SK-N-SH treated with all-trans-retinoic acid at 6 μM for 48 hours (cell line): Measurements from ENCODE around the gene RASAL2.

Experiments used
- ARNTL ChIP-seq: fragments of 450-650 bp; formaldehyde crosslinking; IDR thresholded peaks from 2 replicates; pipeline ENCODE4 v1.5.0; 2020; ENCODE audit warnings: low read depth, mild to moderate bottlenecking, moderate library complexity, borderline replicate concordance
- BACH2 ChIP-seq: fragments of 250-450 bp; sonication (Bioruptor Pico); IDR thresholded peaks from 2 replicates; pipeline ENCODE4 v1.9.0; 2021; ENCODE audit warnings: mild to moderate bottlenecking, borderline replicate concordance
- OSR1 ChIP-seq: fragments of 250-450 bp; sonication (Bioruptor Pico); IDR thresholded peaks from 2 replicates; pipeline ENCODE4 v1.8.0; 2022; ENCODE audit warnings: moderate library complexity, mild to moderate bottlenecking, inconsistent platforms
- PATZ1 ChIP-seq: fragments of 250-450 bp; sonication (Bioruptor Pico); IDR thresholded peaks from 2 replicates; pipeline ENCODE4 v1.8.0; 2020; ENCODE audit warnings: mild to moderate bottlenecking, moderate library complexity, borderline replicate concordance
- POU6F1 ChIP-seq: fragments of 250-450 bp; sonication (Bioruptor Pico); IDR thresholded peaks from 2 replicates; pipeline ENCODE4 v1.8.0; 2021; ENCODE audit warnings: low read depth, mild to moderate bottlenecking, moderate library complexity, borderline replicate concordance
- PPARA ChIP-seq: fragments of 250-450 bp; sonication (Bioruptor Pico); IDR thresholded peaks from 2 replicates; pipeline ENCODE4 v1.5.0; 2020; ENCODE audit warnings: mild to moderate bottlenecking, borderline replicate concordance
- RARB ChIP-seq: fragments of 250-450 bp; sonication (Bioruptor Pico); IDR thresholded peaks from 2 replicates; pipeline ENCODE4 v1.8.0; 2021; ENCODE audit warnings: mild to moderate bottlenecking, moderate library complexity
- TSHZ2 ChIP-seq: fragments of 250-450 bp; sonication (Bioruptor Pico); IDR thresholded peaks from 2 replicates; pipeline ENCODE4 v1.5.0; 2020; ENCODE audit warnings: mild to moderate bottlenecking, moderate library complexity
- ZC3H10 ChIP-seq: fragments of 250-450 bp; sonication (Bioruptor Pico); IDR thresholded peaks from 2 replicates; pipeline ENCODE4 v1.5.1; 2021; ENCODE audit warnings: mild to moderate bottlenecking, moderate library complexity
- ZFP3 ChIP-seq: fragments of 250-450 bp; sonication (Bioruptor Pico); IDR thresholded peaks from 2 replicates; pipeline ENCODE4 v1.5.0; 2020; ENCODE audit warnings: mild to moderate bottlenecking, moderate library complexity
- ZFP30 ChIP-seq: fragments of 450-650 bp; formaldehyde crosslinking; IDR thresholded peaks from 2 replicates; pipeline ENCODE4 v1.5.0; 2022; ENCODE audit warnings: mild to moderate bottlenecking, moderate library complexity
- ZNF565 ChIP-seq: fragments of 450-650 bp; formaldehyde crosslinking; conservative IDR thresholded peaks from 2 replicates; pipeline ENCODE4 v1.5.0; 2020; ENCODE audit warnings: low read depth, mild to moderate bottlenecking, moderate library complexity
- ZNF70 ChIP-seq: fragments of 450-650 bp; formaldehyde crosslinking; IDR thresholded peaks from 2 replicates; pipeline ENCODE4 v1.5.0; 2020; ENCODE audit warnings: mild to moderate bottlenecking, moderate library complexity
- ZNF8 ChIP-seq: fragments of 450-650 bp; formaldehyde crosslinking; IDR thresholded peaks from 2 replicates; pipeline ENCODE4 v1.5.0; 2020; ENCODE audit warnings: mild to moderate bottlenecking, moderate library complexity

GRCh38 chr1:178533121-178533946 is 439.4 kb downstream of the RASAL2 start:
- TF ChIP-seq ZNF8 (CRISPR knock-in tag) (no peak), PPARA (no peak), OSR1 (CRISPR knock-in tag) (no peak), ARNTL (CRISPR knock-in tag) (no peak), ZNF70 (CRISPR knock-in tag) (no peak), ZFP30 (no peak), POU6F1 (CRISPR knock-in tag) (no peak), BACH2 (no peak), PATZ1 (CRISPR knock-in tag) (no peak), ZFP3 (CRISPR knock-in tag) (no peak), TSHZ2 (CRISPR knock-in tag) (no peak), RARB (no peak), ZC3H10 (no peak), ZNF565 (no peak)
